Smooth muscle cell of the pulmonary artery (primary cell): Measurements from ENCODE around the gene ENTPD7. TPM values are rescaled to one million over a fixed set of nuclear protein-coding genes. Genes with fewer than 3 reads are reported as not detected.

Experiments
- total RNA-seq: library from RNA; depleted of rRNA; stranded (reverse); fragments of >200 nt; gene quantifications from 2 replicates; pipeline ENCODE4 v1.2.3, GENCODE V29; 2014

The ENTPD7 gene
- 25.9 and 49.5 TPM in 2 replicates for total RNA-seq

GRCh38 chr10:99659031-99659867 lies at the start of gene ENTPD7:
Gene ENTPD7 (plus strand): TSS chr10:99659509. CDS start chr10:99659957, 448 bp downstream.

GRCh38 chr10:99619851-99620710 lies 39.2 kb upstream of the ENTPD7 start, which contains the start of gene SLC25A28:
Gene SLC25A28 (minus strand): TSS chr10:99620439. CDS start chr10:99620335, 104 bp downstream.

GRCh38 chr10:99732033-99732842 lies 72.9 kb downstream of the ENTPD7 start, which contains the start of the genes COX15 and CUTC:
Gene COX15 (minus strand): TSS chr10:99732127. CDS start chr10:99732049, 78 bp downstream.
Gene CUTC (plus strand): TSS chr10:99732234. CDS start chr10:99732349, 115 bp downstream.

Other genes starting within 250 kb of the ENTPD7 start
- 23.8 and 29.9 TPM in 2 replicates for gene GOT1, start 228.9 kb upstream of the ENTPD7 start, total RNA-seq
- not detected in 2 replicates for gene NKX2-3, start 126.6 kb upstream of the ENTPD7 start, total RNA-seq
- gene SLC25A28, start 39.1 kb upstream of the ENTPD7 start, total RNA-seq: 16.2 and 21.7 TPM in 2 replicates
- 36.1 and 44.5 TPM in 2 replicates for gene COX15, start 72.6 kb downstream of the ENTPD7 start, total RNA-seq
- gene CUTC, start 72.7 kb downstream of the ENTPD7 start, total RNA-seq: 16.5 and 20.3 TPM in 2 replicates
- gene ABCC2, start 123.1 kb downstream of the ENTPD7 start, total RNA-seq: 0.59 and 1.2 TPM in 2 replicates